ENCODE results near the gene DZIP1. TPM values are rescaled to one million over a fixed set of nuclear protein-coding genes. Genes with fewer than 3 reads are reported as not detected.

Gene DZIP1
- total RNA-seq, 3 donors from 2014 or later (not counting 1 experiment from before 2014, with no cell fraction given), result not detected

- H3K27ac Mint-ChIP-seq, result no peak overlapping the region
- TF ChIP-seq, protein P1, sequence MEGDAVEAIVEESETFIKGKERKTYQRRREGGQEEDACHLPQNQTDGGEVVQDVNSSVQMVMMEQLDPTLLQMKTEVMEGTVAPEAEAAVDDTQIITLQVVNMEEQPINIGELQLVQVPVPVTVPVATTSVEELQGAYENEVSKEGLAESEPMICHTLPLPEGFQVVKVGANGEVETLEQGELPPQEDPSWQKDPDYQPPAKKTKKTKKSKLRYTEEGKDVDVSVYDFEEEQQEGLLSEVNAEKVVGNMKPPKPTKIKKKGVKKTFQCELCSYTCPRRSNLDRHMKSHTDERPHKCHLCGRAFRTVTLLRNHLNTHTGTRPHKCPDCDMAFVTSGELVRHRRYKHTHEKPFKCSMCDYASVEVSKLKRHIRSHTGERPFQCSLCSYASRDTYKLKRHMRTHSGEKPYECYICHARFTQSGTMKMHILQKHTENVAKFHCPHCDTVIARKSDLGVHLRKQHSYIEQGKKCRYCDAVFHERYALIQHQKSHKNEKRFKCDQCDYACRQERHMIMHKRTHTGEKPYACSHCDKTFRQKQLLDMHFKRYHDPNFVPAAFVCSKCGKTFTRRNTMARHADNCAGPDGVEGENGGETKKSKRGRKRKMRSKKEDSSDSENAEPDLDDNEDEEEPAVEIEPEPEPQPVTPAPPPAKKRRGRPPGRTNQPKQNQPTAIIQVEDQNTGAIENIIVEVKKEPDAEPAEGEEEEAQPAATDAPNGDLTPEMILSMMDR (IDR thresholded peaks at IDR 0.05), result no peak
- H3K27me3 Mint-ChIP-seq (ENCODE audit: low read depth in 2 of 2), result peaks cover 0 to 6% of the 10 kb centered on the region in 2 donors
- Histone ChIP-seq H3K9me3 (ENCODE audit: control insufficient read depth, insufficient read depth, low read length) (no peaks in the 10 kb centered on the region), H3K27me3 (ENCODE audit: control insufficient read depth, insufficient read depth, low read length) (no peaks in the 10 kb centered on the region), H3K27ac (ENCODE audit: low read length) (no peak overlapping the region), H3K4me3 (ENCODE audit: low read length) (no peak overlapping the region), H3K36me3 (ENCODE audit: control insufficient read depth, insufficient read depth, low read length) (no peaks in the 10 kb centered on the region), H3K4me1 (ENCODE audit: control insufficient read depth, insufficient read depth, low read length) (no peaks in the 10 kb centered on the region)
- H3K4me3 Mint-ChIP-seq, result no peak overlapping the region
- intact Hi-C loops (cut with micrococcal nuclease), result no loop called here
- no peaks in the 10 kb centered on the region for H3K9me3 Mint-ChIP-seq
- DNase-seq (no peak), ATAC-seq (no peak)
- no peaks in the 10 kb centered on the region for H3K4me1 Mint-ChIP-seq
- 20% methylated on average over 1 of the region's 2 CpGs for WGBS (ENCODE audit: insufficient coverage)
- H3K36me3 Mint-ChIP-seq, result no peaks in the 10 kb centered on the region
These were observed 103.2 kb downstream of the DZIP1 start for GRCh38 chr13:95541308-95541707.

GRCh38 chr13:95540888-95541287 lies 103.6 kb downstream of the DZIP1 start:
- Histone ChIP-seq H3K4me1 (ENCODE audit: control insufficient read depth, insufficient read depth, low read length) (no peaks in the 10 kb centered on the region), H3K27me3 (ENCODE audit: control insufficient read depth, insufficient read depth, low read length) (no peaks in the 10 kb centered on the region), H3K27ac (ENCODE audit: low read length) (no peak overlapping the region), H3K36me3 (ENCODE audit: control insufficient read depth, insufficient read depth, low read length) (no peaks in the 10 kb centered on the region), H3K9me3 (ENCODE audit: control insufficient read depth, insufficient read depth, low read length) (no peaks in the 10 kb centered on the region), H3K4me3 (ENCODE audit: low read length) (no peak overlapping the region)
- WGBS (ENCODE audit: insufficient coverage), result 49% methylated on average over 6 of the region's 6 CpGs
- DNase-seq (no peak), ATAC-seq (no peak)
- intact Hi-C loops (cut with micrococcal nuclease), result no loop called here
- no peak overlapping the region for H3K27ac Mint-ChIP-seq
- peaks cover 0 to 6% of the 10 kb centered on the region in 2 donors for H3K27me3 Mint-ChIP-seq (ENCODE audit: low read depth in 2 of 2)
- H3K4me3 Mint-ChIP-seq, result no peak overlapping the region
- TF ChIP-seq, protein P1 (IDR thresholded peaks at IDR 0.05), result no peak
- no peaks in the 10 kb centered on the region for H3K9me3 Mint-ChIP-seq
- H3K4me1 Mint-ChIP-seq, result no peaks in the 10 kb centered on the region
- H3K36me3 Mint-ChIP-seq, result no peaks in the 10 kb centered on the region

DNA sequence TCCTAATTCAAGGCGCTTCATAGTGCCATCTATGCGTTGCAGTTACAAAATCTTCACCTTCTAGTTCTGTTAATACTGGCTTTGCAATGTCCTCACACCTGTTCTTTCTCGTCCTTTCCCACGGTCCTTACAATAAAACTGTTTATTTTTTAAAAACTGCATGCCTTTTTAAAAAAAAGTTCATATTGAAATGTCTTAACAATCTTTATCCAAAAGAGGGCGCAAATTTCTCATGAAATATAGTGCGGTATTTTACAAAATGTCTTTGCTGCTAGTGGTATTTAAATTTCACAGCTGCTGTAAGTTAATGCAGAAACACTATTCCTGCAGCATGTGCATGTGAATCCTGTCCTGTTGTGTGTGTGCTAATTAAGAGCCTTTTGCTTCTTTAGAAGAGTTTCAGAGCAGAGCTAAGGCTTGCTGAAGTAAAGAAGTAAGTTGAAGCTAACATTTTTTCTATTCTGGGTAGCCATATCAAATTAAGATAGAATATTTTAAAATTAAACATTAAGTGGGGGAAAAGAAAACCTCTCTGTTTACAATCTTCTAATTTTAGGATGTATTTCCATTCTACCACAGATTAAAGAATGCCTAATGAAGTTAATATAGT lies 107.8 kb downstream of the DZIP1 start:
- no peak overlapping the region for H3K27ac ChIP-seq (ENCODE audit: low read length)
- H3K4me3 ChIP-seq (ENCODE audit: low read length), result no peak overlapping the region
- Mint-ChIP-seq H3K4me1 (no peaks in the 10 kb centered on the region), H3K27me3 (ENCODE audit: low read depth in 2 of 2) (peaks cover 13 to 14% of the 10 kb centered on the region in 2 donors), H3K4me3 (no peak overlapping the region), H3K27ac (no peak overlapping the region), H3K9me3 (no peaks in the 10 kb centered on the region), H3K36me3 (no peaks in the 10 kb centered on the region)
- no peaks in the 10 kb centered on the region for H3K9me3 ChIP-seq (ENCODE audit: control insufficient read depth, insufficient read depth, low read length)
- WGBS (ENCODE audit: insufficient coverage), result 21% methylated on average over 6 of the region's 6 CpGs
- intact Hi-C loops (cut with micrococcal nuclease), result loop anchor here (5.0 kb wide), 1 partner anchor 296 kb away; no protein-coding TSS in a partner anchor
- ATAC-seq, result no peak
- DNase-seq, result peak in 1 of 2 donors; percentile 10
- H3K36me3 ChIP-seq (ENCODE audit: control insufficient read depth, insufficient read depth, low read length), result no peaks in the 10 kb centered on the region
- peaks cover 2% of the 10 kb centered on the region for H3K27me3 ChIP-seq (ENCODE audit: control insufficient read depth, insufficient read depth, low read length)
- TF ChIP-seq, protein P1 (IDR thresholded peaks at IDR 0.05), result peak; percentile 37
- H3K4me1 ChIP-seq (ENCODE audit: control insufficient read depth, insufficient read depth, low read length), result no peaks in the 10 kb centered on the region

DNA sequence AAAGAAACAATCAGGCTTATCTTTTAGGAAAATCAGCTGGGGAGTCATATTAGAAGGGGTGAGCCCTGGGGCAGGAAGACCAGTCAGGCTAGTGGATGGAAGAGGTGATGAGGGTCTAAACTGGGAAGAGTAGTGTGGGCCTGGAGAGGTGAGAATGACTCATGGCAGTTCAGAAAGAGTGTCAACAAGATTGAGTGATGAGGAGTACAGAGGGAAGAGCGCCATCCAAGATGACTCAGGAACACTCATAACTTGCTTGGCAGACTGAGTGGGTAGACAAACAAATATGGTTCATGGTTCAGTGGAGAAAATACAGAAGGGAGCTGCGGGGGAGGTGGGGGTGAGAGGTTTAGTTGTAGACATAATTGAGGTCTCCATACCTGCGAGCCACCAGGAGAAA lies 109.3 kb downstream of the DZIP1 start:
- Histone ChIP-seq H3K27ac (ENCODE audit: low read length) (no peak overlapping the region), H3K9me3 (ENCODE audit: control insufficient read depth, insufficient read depth, low read length) (no peaks in the 10 kb centered on the region), H3K4me3 (ENCODE audit: low read length) (no peak overlapping the region), H3K4me1 (ENCODE audit: control insufficient read depth, insufficient read depth, low read length) (no peaks in the 10 kb centered on the region), H3K36me3 (ENCODE audit: control insufficient read depth, insufficient read depth, low read length) (no peaks in the 10 kb centered on the region), H3K27me3 (ENCODE audit: control insufficient read depth, insufficient read depth, low read length) (peaks cover 2% of the 10 kb centered on the region)
- DNase-seq, result no peak
- Mint-ChIP-seq H3K9me3 (no peaks in the 10 kb centered on the region), H3K27me3 (ENCODE audit: low read depth in 2 of 2) (peaks cover 13 to 14% of the 10 kb centered on the region in 2 donors), H3K36me3 (no peaks in the 10 kb centered on the region), H3K27ac (no peak overlapping the region), H3K4me3 (no peak overlapping the region), H3K4me1 (no peaks in the 10 kb centered on the region)
- 80% methylated on average over 3 of the region's 3 CpGs for WGBS (ENCODE audit: insufficient coverage)
- no peak for ATAC-seq
- intact Hi-C loops (cut with micrococcal nuclease), result loop anchor here (5.0 kb wide), 1 partner anchor 297 kb away; no protein-coding TSS in a partner anchor
- TF ChIP-seq, protein P1 (IDR thresholded peaks at IDR 0.05), result no peak

All from natural killer cell (primary cell).